ENCODE data around the gene PELI3. TPM values are rescaled to one million over a fixed set of nuclear protein-coding genes. Genes with fewer than 3 reads are reported as not detected.
"Not testable (repeated sequence)": the region's sequence is repeated elsewhere in the genome, so short reads cannot be mapped to it uniquely, and the experiment has no call there.

Gene PELI3
- total and polyA plus RNA-seq, 3 experiments from 2014 or later = 5.3 to 7.0 (median 6.6) TPM

DNA sequence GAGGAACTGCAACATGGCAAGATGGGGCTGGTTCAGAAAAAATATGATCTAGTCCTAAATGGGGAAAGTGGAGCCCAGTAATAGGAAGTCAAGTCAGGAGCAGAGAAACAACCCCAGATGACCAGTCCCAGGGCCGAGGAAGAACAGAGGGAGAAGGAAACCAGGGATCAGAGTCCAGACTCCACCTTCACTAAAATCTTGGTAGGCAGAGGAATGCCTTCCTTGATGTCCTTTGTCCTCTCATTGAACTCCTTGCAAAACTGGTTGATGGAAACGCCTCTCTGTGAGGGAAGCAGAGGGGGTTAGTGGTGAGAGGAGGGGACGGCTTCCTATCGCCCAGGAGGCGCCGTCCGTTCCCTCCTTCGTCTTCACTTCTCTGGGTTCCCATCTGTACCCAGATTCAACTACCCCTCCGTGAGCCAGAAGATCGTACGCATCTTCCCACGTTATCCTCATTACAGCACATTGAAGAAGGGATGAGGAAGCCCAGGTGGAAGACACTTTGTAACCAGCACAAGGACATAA lies 28.7 kb upstream of the PELI3 start:
- H3K4me1 ChIP-seq (ENCODE audit: insufficient read depth, low read length) = peaks cover 7% of the 10 kb centered on the region
- ChIA-PET POLR2A (interaction anchor here (0.9 to 1.6 kb wide), 5 partner anchors 16 to 240 kb away, joined by 3 to 16 read pairs (median 9); partner anchors contain the start of genes DPP3, PELI3 and RBM4B), CTCF (interaction anchor here (0.8 to 2.6 kb wide), 18 partner anchors 7 to 240 kb away, joined by 3 to 18 read pairs (median 6); partner anchors contain the start of genes DPP3, NPAS4, PELI3 and RBM4B)
- Mint-ChIP-seq H3K27me3 (peaks cover 0 to 6% of the 10 kb centered on the region in 2 donors), H3K27ac (peak overlapping the region; percentile 77 to 100 (median 96)), H3K9me3 (peaks cover 0 to 5% (median 2%) of the 10 kb centered on the region in 5 donors), H3K4me3 (peak overlapping the region; percentile 80 to 94 (median 92)), H3K4me1 (peaks cover 8 to 16% (median 8%) of the 10 kb centered on the region in 3 donors), H3K36me3 (peaks cover 4 to 36% (median 13%) of the 10 kb centered on the region in 3 donors)
- no peak for DNase-seq
- H3K36me3 ChIP-seq (ENCODE audit: insufficient read depth, low read length) = peaks cover 22% of the 10 kb centered on the region
- no peaks in the 10 kb centered on the region for H3K9me3 ChIP-seq (ENCODE audit: low read length)
- H3K27ac ChIP-seq (ENCODE audit: low read depth, low read length) = peak overlapping the region; percentile 67
- no peaks in the 10 kb centered on the region for H3K27me3 ChIP-seq (ENCODE audit: insufficient read depth, low read length, poor library complexity, severe bottlenecking)
- H3K4me3 ChIP-seq (ENCODE audit: low read length) = peak overlapping the region; percentile 68

DNA sequence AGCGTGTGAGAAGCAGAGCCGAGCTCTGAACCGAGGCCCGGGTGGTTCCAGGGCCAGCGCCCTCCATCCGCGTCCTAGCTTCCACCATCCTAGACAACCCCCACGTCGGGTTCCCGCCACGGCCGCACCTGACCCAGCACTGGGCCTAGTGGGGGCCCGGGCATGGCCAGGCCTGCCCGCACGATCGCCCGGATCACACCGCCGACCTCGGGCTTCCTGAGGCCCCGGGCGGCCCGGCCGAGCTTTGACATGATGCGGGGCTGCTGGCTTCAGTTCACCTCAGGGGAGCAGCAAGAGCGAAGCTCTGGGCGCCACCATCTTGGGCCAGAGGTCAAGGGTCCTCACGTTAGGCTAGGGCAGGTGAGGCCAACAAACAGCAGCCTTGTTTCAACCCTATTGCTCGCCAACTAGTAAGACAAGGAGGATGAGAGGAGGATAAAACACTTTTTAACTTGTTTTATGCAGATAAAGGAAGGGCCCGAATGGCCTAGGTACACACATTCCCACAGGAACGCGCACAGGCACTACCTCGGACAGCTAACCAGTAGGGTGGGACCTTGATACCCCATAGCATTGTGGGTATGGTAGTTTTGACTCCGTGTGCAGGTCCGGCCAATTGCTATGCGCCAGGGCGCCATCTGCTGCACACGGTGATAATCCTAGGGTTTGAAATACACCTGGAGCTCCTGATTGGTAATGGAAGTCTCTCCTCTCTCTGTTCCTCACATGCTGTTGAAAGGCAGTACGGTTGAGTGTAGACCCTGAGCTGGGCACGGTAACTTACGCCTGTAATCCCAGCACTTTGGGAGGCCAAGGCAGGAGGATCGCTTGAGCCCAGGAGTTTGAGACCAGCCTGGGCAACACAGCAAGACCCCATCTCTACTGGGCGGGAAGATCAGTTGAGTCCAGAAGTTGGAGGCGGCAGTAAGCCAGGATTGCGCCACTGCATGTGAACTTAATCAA lies 27.9 kb upstream of the PELI3 start, which contains the start of gene MRPL11:
Gene MRPL11, minus strand, starts transcription at position 345 of the 963 bp plus-strand sequence. Its CDS starts 94 bp downstream, at position 251.
- Histone ChIP-seq H3K9me3 (ENCODE audit: low read length) (no peaks in the 10 kb centered on the region), H3K4me1 (ENCODE audit: insufficient read depth, low read length) (peaks cover 7% of the 10 kb centered on the region)
- peaks cover 11 to 32% (median 16%) of the 10 kb centered on the region in 3 donors for H3K36me3 Mint-ChIP-seq

DNA sequence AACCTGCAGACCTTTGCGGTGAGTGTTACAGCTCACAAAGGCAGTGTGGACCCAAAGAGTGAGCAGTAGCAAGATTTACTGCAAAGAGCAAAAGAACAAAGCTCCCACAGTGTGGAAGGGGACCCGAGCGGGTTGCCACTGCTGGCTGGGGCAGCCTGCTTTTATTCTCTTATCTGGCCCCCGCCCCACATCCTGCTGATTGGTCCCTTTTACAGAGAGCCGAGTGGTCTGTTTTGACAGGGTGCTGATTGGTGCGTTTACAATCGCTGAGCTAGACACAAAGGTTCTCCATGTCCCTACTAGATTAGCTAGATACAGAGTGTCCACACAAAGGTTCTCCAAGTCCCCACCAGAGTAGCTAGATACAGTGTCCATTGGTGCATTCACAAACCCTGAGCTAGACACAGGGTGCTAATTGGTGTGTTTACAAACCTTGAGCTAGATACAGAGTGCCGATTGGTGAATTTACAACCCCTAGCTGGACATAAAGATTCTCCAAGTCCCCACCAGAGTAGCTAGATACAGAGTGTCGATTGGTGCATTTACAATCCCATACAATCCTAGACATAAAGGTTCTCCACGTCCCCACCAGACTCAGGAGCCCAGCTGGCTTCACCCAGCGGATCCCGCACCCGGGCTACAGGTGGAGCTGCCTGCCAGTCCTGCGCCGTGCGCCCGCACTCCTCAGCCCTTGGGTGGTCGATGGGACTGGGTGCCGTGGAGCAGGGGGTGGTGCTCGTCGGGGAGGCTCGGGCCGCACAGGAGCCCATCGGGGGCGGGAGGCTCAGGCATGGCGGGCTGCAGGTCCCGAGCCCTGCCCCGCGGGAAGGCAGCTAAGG lies 26.4 kb upstream of the PELI3 start:
- H3K27ac ChIP-seq (ENCODE audit: low read depth, low read length); H3K27me3 ChIP-seq (ENCODE audit: insufficient read depth, low read length, poor library complexity, severe bottlenecking); POLR2A ChIA-PET; H3K4me3 Mint-ChIP-seq; H3K4me3 ChIP-seq (ENCODE audit: low read length); H3K4me1 ChIP-seq (ENCODE audit: insufficient read depth, low read length); H3K9me3 ChIP-seq (ENCODE audit: low read length); DNase-seq; H3K27ac Mint-ChIP-seq: not testable (repeated sequence)
- H3K4me1 Mint-ChIP-seq = peaks cover 8 to 16% (median 8%) of the 10 kb centered on the region in 3 donors
- peaks cover 11 to 25% (median 12%) of the 10 kb centered on the region in 3 donors for H3K36me3 Mint-ChIP-seq
- H3K36me3 ChIP-seq (ENCODE audit: insufficient read depth, low read length) = peaks cover 19% of the 10 kb centered on the region
- H3K9me3 Mint-ChIP-seq = peaks cover 3 to 12% (median 11%) of the 10 kb centered on the region in 5 donors
- H3K27me3 Mint-ChIP-seq = peaks cover 4 to 13% of the 10 kb centered on the region in 2 donors
- CTCF ChIA-PET = interaction anchor here (1.6 to 2.6 kb wide), 4 partner anchors 8 to 128 kb away, joined by 3 to 18 read pairs (median 6); partner anchors contain the start of gene CTSF

More for the DNA sequence above, 27.9 kb upstream of the PELI3 start, which contains the start of gene MRPL11:
- Histone ChIP-seq H3K27ac (ENCODE audit: low read depth, low read length) (peak within 1 kb of the TSS; percentile 67), H3K4me3 (ENCODE audit: low read length) (peak within 1 kb of the TSS; percentile 68), H3K27me3 (ENCODE audit: insufficient read depth, low read length, poor library complexity, severe bottlenecking) (no peaks in the 10 kb centered on the region), H3K36me3 (ENCODE audit: insufficient read depth, low read length) (peaks cover 22% of the 10 kb centered on the region)
- DNase-seq = peak; percentile 73 to 91 (median 86)
- Mint-ChIP-seq H3K9me3 (peaks cover 1 to 11% (median 9%) of the 10 kb centered on the region in 5 donors), H3K27me3 (peaks cover 1 to 10% of the 10 kb centered on the region in 2 donors), H3K4me1 (peaks cover 8 to 16% (median 8%) of the 10 kb centered on the region in 3 donors), H3K27ac (peak within 1 kb of the TSS; percentile 77 to 100 (median 97)), H3K4me3 (peak within 1 kb of the TSS; percentile 80 to 94 (median 92))
- ChIA-PET POLR2A (interaction anchor here (0.5 to 1.6 kb wide), 9 partner anchors 17 to 935 kb away, joined by 3 to 16 read pairs (median 5); partner anchors contain the start of genes DPP3, PELI3 and RBM4B), CTCF (interaction anchor here (0.6 to 2.6 kb wide), 29 partner anchors 8 to 239 kb away, joined by 3 to 18 read pairs (median 4); partner anchors contain the start of genes CTSF, DPP3, NPAS4 and PELI3)

DNA sequence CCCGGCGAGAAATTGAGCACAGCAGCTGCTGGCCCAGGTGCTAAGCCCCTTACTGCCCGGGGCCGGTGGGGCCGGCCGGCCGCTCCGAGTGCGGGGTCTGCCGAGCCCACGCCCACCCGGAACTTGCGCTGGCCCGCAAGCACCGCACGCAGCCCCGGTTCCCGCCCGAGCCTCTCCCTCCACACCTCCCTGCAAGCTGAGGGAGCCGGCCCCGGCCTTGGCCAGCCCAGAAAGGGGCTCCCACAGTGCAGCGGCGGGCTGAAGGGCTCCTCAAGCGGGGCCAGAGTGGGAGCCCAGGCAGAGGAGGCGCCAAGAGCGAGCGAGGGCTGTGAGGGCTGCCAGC lies 25.8 kb upstream of the PELI3 start:
- H3K4me1 ChIP-seq (ENCODE audit: insufficient read depth, low read length); H3K4me3 Mint-ChIP-seq; DNase-seq; POLR2A ChIA-PET; H3K27me3 ChIP-seq (ENCODE audit: insufficient read depth, low read length, poor library complexity, severe bottlenecking); H3K9me3 ChIP-seq (ENCODE audit: low read length); H3K4me3 ChIP-seq (ENCODE audit: low read length); H3K27ac ChIP-seq (ENCODE audit: low read depth, low read length); H3K27ac Mint-ChIP-seq: not testable (repeated sequence)
- CTCF ChIA-PET = interaction anchor here (1.6 kb wide), 1 partner anchor 8 kb away, joined by 3 read pairs; no protein-coding TSS in a partner anchor
- H3K9me3 Mint-ChIP-seq = peaks cover 3 to 12% (median 11%) of the 10 kb centered on the region in 5 donors
- H3K36me3 ChIP-seq (ENCODE audit: insufficient read depth, low read length) = peaks cover 13% of the 10 kb centered on the region
- peaks cover 11 to 19% (median 11%) of the 10 kb centered on the region in 3 donors for H3K36me3 Mint-ChIP-seq
- peaks cover 8 to 16% (median 8%) of the 10 kb centered on the region in 3 donors for H3K4me1 Mint-ChIP-seq
- H3K27me3 Mint-ChIP-seq = peaks cover 4 to 13% of the 10 kb centered on the region in 2 donors

DNA sequence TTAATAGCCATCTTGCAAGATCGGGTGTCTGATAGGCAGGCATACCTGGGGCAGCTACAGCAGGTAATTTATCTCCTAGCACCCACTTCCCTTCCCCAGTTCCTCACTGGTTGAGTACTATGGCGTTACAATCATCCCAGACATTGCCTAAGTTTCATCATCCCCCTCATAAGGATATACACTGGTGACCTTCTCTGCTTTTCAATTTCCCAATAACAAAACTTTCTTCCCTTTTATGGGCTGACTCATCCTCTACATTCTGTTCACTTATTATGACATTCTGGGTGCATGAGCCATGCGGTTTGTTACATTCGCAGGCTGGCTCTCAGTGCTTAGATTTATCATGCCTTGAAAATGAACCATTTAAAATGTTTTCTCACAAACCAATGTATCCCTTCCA lies 23.1 kb upstream of the PELI3 start:
- H3K27me3 ChIP-seq (ENCODE audit: insufficient read depth, low read length, poor library complexity, severe bottlenecking) = no peaks in the 10 kb centered on the region
- H3K4me1 ChIP-seq (ENCODE audit: insufficient read depth, low read length) = no peaks in the 10 kb centered on the region
- no peaks in the 10 kb centered on the region for H3K9me3 ChIP-seq (ENCODE audit: low read length)
- no peak for DNase-seq
- peaks cover 2 to 11% (median 4%) of the 10 kb centered on the region in 3 donors for H3K36me3 Mint-ChIP-seq
- H3K27ac Mint-ChIP-seq = no peak overlapping the region
- ChIA-PET CTCF (interaction anchor here (1.5 kb wide), 1 partner anchor 234 kb away, joined by 4 read pairs; the partner anchor contains the start of gene RBM4B), POLR2A (no interaction called here)
- no peak overlapping the region for H3K4me3 ChIP-seq (ENCODE audit: low read length)
- no peak overlapping the region for H3K27ac ChIP-seq (ENCODE audit: low read depth, low read length)
- H3K4me3 Mint-ChIP-seq = no peak overlapping the region
- peaks cover 0 to 6% (median 3%) of the 10 kb centered on the region in 3 donors for H3K4me1 Mint-ChIP-seq
- no peaks in the 10 kb centered on the region for H3K36me3 ChIP-seq (ENCODE audit: insufficient read depth, low read length)
- H3K9me3 Mint-ChIP-seq = peaks cover 3 to 12% (median 11%) of the 10 kb centered on the region in 5 donors
- peaks cover 4 to 26% of the 10 kb centered on the region in 2 donors for H3K27me3 Mint-ChIP-seq

DNA sequence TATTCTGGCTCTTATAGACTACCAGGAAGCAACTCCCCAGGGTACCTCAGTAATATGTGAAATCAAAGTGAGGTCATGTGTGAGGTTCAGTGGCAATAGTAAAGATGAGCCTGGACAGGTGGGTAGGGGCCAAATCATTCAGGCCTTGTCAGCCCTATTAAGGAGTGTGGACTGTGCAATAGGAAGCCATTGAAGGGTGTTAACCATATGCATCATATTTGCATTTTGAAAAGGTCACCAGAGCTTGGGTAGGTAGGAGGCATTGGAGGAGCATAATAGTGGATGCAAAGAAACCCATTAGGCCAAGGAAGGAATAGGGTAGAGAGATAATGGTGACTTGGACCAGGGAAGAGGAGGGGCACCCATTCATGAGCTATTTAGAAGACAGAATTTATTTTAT lies 19.7 kb upstream of the PELI3 start:
- H3K4me1 ChIP-seq (ENCODE audit: insufficient read depth, low read length) = no peaks in the 10 kb centered on the region
- H3K4me3 Mint-ChIP-seq = no peak overlapping the region
- peaks cover 4 to 45% of the 10 kb centered on the region in 2 donors for H3K27me3 Mint-ChIP-seq
- H3K4me3 ChIP-seq (ENCODE audit: low read length) = no peak overlapping the region
- H3K9me3 ChIP-seq (ENCODE audit: low read length) = no peaks in the 10 kb centered on the region
- peaks cover 3 to 12% (median 12%) of the 10 kb centered on the region in 5 donors for H3K9me3 Mint-ChIP-seq
- H3K4me1 Mint-ChIP-seq = no peaks in the 10 kb centered on the region
- POLR2A ChIA-PET = no interaction called here
- CTCF ChIA-PET = no interaction called here
- H3K27ac Mint-ChIP-seq = no peak overlapping the region
- H3K36me3 ChIP-seq (ENCODE audit: insufficient read depth, low read length) = no peaks in the 10 kb centered on the region
- peaks cover 0 to 11% (median 4%) of the 10 kb centered on the region in 3 donors for H3K36me3 Mint-ChIP-seq
- DNase-seq = no peak
- H3K27ac ChIP-seq (ENCODE audit: low read depth, low read length) = no peak overlapping the region
- no peaks in the 10 kb centered on the region for H3K27me3 ChIP-seq (ENCODE audit: insufficient read depth, low read length, poor library complexity, severe bottlenecking)

DNA sequence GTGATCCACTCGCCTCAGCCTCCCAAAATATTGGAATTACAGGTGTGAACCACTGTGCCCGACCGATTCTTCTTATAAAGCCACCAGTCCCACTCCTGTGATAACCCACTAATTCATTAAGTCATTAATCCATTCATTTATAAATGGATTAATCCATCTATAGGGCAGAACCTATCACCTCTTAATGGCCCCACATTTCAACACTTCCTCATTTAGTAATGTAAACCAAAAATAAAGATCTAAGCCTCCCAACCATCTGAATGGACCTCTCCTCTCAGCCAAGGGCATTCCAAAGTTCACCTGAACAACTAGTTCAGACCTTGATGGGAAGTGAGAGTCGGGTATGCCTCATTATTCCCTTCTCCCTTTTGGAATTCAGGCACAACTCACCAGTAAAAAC lies 18.2 kb upstream of the PELI3 start:
- Histone ChIP-seq H3K36me3 (ENCODE audit: insufficient read depth, low read length) (no peaks in the 10 kb centered on the region), H3K9me3 (ENCODE audit: low read length) (no peaks in the 10 kb centered on the region), H3K4me3 (ENCODE audit: low read length) (no peak overlapping the region), H3K27ac (ENCODE audit: low read depth, low read length) (no peak overlapping the region), H3K4me1 (ENCODE audit: insufficient read depth, low read length) (no peaks in the 10 kb centered on the region), H3K27me3 (ENCODE audit: insufficient read depth, low read length, poor library complexity, severe bottlenecking) (no peaks in the 10 kb centered on the region)
- Mint-ChIP-seq H3K36me3 (peaks cover 0 to 3% (median 2%) of the 10 kb centered on the region in 3 donors), H3K9me3 (peaks cover 0 to 7% (median 3%) of the 10 kb centered on the region in 5 donors), H3K27ac (no peak overlapping the region), H3K4me1 (no peaks in the 10 kb centered on the region), H3K4me3 (no peak overlapping the region), H3K27me3 (peaks cover 4 to 42% of the 10 kb centered on the region in 2 donors)
- POLR2A ChIA-PET = no interaction called here
- CTCF ChIA-PET = interaction anchor here (0.7 kb wide), 1 partner anchor 10 kb away, joined by 3 read pairs; the partner anchor contains the start of gene MRPL11
- DNase-seq = no peak

Measured in CD8-positive, alpha-beta memory T cell (primary cell).